HG03066 (cell line): ENCODE results near the gene DMGDH.
"Not testable (repeated sequence)": the region's sequence is repeated elsewhere in the genome, so short reads cannot be mapped to it uniquely, and the experiment has no call there.

Experiments used
- ATAC-seq: cut with Tn5 transposase; IDR thresholded peaks from one replicate; pipeline ENCODE4 v1.9.1; 2021; ENCODE audit warnings: low read depth; ENCODE audit not compliant: unreplicated experiment

Gene DMGDH

DNA sequence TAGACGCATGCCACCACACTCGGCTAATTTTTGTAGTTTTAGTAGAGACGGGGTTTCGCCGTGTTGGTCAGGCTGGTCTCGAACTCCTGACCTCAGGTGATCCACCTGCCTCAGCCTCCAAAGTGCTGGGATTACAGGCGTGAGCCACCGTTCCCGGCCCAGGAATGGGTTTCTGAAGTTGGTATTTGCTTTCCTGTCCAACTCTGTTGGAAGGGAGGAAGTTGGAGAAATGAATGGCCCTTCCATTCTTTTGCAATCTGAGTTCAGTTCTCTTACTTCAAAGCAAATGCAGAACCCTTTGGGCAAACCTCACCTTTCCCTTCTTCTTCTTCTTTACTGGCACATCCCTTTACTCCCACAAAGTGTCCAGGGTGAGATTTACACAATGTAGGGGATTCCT, 86.3 kb downstream of the DMGDH start:
- ATAC-seq, result not testable (repeated sequence)

DNA sequence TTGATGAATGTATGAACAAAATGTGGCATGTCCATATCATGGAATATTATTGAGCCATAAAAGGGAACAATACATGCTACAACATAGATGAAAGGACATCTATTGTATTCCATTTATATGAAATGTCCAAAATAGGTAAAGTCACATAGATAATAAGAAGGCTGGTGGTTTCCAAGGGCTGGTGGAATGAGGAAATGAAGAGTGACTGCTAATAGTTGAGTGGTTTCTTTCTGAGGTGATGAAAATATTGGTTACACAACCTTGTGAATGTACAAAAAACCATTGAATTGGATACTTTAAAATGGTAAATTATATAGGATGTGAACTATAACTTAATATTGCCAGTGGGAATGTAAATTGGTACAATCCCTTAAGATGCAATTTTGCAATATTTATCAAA, 89.6 kb downstream of the DMGDH start:
- no peak for ATAC-seq

DNA sequence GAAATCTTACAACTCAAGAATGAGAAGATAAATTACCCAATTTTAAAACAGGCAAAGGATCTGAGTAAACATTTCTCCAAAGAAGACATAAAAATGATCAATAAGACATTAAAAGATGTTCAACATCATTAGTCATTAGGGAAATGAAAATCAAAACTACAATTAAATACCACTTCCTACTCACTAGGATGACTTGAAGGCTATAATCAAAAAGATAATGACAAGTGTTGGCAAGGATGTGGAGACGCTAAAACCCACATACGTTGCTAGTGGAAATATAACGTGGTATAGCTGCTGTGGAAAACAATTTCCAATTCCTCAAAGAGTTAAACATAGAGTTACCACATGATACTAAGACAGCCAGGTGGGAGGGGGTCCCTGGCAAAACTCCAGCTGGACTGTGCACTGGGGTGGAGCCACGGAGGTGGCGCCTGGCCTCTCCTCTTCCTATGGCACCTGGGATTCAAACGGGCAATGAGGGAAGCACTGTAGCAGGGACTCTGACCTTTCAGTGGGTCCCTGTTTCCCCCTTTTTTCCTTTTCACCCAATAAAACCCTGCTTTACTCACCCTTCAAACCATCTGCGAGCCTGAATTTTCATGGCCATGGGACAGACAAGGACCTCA, 90.2 kb downstream of the DMGDH start:
- no peak for ATAC-seq

DNA sequence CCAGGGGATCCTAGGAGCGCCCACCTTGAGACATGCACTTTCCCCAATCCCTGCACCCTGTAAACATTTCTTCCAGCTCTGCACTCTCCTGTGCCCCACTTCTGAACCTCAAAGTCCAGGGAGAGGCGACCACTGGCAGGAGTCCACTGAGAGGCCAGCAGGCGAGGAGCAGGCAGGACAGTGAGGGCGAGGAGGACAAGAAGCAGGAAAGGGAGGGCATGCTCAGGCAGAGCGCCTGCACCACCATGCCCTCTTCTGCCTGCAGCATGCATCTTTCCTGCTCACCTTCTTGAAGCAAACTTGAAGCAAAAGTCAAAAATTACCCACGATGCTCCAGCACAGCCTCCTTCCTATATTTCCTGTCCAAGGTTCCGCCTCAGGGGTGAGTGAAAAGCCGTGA, 94.4 kb downstream of the DMGDH start:
- ATAC-seq, result no peak

DNA sequence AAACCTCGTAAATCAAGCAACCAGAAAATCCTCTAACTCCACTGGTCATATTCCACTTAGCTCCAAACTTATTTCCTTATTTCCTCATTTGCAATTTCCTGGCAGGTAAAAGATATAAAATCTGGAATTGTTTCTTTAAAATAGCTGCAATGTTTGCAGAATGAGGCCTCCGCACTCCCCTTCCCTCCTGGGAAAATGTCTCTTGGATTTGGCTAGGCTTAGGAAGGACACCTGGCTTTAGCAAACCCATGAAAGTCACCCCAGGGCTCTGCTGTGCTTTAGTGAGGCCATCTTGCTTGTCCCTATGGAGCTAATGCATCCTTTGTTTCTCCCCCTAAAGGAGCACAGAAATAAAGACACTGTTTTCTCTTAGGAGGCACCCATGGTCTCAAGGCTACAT, 94.9 kb downstream of the DMGDH start:
- ATAC-seq, result no peak

DNA sequence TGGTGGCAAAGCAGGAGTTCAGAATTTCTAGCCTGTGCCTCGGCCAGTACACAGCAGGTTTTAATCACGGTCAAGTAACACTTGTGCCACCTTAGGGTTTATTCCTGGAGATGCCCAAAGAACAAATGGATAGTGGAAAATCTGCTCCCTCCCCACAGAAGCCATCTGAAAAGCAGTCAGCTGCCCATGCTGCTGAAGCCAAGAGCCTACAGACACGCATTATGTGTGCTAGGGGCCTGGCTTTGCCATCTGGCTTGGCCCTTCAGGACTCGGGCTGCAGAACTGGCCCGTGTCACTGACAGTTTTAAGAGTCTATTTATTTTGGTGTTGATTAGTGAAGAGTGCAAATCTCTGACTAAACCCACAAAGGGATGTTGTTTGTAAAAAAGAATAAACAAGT, 95.5 kb downstream of the DMGDH start:
- no peak for ATAC-seq

DNA sequence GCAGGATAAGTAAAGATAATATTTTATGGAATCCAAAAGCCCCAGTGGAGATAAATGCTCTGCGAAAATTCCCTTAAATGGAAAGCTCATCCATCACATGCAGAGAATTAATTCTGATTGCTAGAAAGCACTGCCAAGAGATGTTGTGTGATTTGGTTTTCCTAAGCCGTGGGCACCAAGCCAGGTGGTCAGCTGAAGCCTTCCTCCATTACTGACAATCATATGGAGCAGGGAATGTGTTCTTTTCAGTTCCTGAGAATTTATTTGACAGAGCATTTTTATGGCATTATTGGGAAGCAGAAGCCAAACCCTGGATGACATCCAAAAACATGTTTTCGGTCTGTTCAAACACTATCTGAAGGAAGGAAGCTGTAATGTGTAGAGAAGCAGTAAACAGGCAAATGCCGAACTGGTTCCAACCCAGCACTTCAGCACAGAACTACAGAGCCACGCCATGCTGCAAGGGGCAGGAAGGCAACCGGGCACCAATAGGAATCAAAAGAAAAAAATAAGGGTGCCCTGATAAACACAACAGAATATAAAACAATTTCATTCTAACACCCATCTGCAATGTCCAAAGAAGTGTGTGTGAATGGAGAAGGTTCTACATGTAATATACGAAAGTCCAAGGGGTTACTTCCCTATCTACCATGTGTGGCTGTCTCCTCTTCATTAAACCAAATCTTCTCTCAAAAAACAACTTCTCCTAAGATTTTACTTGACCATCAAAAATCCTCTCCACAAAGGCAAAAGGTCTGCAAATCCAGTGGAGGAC, 96.6 kb downstream of the DMGDH start:
- ATAC-seq, result no peak

DNA sequence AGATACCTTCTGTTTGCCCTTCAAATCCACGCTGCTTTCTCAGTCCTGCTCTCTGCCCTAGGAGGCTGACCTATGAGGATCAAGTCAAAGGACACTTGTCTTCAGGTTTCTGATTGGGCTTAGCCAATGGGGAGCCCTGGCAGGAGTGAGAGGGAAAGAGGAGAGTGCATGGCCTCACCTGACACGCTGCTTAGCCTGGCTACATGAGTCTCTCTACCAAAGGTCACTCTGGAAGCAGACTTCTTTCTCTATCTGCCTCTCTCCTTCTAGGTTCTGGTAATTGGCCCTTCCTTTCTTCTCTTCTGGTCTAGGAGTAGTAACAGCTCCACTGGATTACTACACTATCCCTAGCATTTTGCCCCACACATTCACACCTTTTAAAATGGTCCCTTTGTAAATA, 97.5 kb downstream of the DMGDH start:
- no peak for ATAC-seq

DNA sequence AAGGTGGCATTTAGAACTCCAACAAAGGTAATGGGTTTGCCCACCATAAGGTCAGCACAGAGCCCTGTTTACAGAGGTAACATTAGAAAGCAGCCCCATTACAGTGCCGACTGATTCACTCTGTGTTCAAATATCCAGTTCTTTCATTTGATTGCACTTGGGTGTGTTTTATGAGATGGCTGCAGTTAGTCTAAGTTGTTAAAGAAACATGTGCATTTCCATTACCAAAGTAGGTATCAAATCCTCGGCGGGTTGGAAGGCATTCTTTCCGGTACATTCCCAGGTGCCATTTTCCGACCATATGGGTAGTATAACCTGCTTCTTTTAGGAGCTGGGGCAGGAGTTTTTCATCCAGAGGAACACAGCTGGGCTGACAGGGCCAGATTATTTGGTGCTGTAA, 100.7 kb downstream of the DMGDH start:
- no peak for ATAC-seq

DNA sequence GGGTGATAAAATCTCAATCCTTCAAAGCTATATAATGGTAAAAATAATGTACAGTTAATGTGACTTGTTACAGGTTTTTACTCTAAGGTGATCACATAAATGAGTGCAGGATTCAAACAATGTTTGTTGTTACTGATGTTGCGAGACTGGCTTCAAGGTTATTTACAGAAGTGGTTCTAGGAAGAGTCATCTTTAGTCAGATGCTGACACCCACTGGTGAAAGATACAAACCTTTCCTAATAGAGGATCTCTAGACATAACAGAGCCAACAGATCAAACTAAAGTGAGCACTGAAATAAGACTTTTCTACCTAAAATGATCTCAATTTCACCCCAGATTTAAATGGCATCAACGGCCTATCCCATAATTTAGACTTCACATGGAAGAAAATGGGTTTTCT, 104.6 kb downstream of the DMGDH start:
- ATAC-seq, result no peak

DNA sequence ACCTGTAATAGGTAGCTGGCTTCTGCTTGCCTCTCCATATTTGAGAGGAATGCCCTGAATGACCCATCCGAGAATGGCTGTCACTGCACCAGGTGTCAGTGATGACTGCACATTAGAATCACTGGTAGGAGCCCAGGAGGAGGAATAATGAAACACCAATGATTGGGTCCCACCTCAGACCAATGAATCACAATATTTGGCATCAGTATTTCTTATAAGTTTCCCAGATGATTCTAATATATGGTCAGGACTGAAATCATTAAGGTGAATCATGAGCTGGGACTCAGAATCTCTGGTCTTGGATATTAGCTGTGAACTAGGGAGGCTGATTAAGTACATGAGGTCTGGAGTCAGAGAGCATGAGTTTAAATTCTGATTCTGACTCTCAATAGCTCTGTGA, 107.7 kb downstream of the DMGDH start:
- ATAC-seq, result no peak

DNA sequence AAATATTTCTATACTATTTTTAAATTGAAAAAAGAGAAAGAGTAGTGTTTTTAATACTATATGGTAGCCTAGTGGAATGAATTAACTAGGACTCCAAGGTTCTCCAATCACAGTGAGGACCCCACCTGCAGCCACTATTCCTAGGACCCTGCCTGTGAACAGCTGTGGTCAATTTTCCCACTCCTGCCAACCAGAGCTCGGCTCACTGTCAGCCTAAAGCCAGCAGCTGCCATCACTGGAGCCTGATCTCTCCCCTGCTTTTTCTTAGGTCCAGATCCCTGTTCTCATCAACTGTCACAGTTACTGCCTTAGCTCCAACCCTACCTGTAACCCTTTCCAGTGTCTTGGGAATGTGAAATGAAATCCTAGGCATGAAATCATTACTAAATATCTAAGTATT, 109.7 kb downstream of the DMGDH start:
- no peak for ATAC-seq

DNA sequence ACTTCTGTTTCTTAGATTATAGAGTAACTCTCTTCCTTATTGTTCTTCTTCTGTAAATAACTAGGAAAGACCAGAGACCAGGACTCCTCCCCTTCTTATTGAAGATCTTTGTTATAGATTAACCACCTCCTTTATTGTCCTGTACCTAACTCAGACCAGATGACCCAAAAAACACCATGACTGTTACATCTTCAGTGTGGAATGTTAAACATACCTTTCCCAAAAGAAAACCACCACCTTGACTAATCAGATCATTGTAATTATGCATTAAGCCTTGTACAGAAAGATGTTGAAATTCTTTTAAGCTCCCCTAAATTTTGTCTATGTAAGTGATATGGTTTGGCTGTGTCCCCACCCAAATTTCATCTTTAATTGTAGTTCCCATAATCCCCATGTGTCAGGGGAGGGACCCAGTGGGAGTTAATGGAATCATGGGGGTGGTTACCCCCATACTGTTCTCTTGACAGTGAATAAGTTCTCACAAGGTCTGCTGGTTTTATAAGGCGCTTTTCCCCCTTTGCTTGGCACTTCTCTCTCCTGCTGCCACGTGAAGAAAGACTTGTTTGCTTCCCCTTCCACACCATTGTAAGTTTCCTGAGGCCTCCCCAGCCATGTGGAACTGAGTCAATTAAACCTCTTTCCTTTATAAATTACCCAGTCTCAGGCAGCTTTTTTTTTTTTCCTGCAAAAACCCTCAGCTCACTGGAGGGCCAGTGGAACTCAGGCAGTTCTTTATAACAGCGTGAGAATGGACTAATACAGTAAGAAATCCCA, 110.6 kb downstream of the DMGDH start:
- ATAC-seq, result no peak

DNA sequence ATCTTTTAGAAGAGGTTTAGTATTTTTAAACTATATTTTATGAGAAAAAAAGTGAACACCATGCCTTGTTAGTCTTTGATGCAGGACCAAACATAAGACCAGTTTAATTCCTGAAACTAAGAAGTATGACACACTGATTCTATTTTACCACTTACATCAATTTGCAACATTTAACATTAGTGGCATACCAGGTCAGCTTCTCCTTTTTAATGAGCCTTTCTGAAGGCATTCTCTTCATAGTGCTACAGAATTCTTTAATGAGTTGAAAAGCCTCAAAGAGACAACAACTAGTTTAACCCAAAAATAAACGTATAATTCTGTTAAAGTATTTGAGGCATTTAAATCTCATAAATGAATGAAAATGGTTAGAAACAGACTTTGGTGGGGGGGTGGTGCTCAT, 112.6 kb downstream of the DMGDH start:
- no peak for ATAC-seq

DNA sequence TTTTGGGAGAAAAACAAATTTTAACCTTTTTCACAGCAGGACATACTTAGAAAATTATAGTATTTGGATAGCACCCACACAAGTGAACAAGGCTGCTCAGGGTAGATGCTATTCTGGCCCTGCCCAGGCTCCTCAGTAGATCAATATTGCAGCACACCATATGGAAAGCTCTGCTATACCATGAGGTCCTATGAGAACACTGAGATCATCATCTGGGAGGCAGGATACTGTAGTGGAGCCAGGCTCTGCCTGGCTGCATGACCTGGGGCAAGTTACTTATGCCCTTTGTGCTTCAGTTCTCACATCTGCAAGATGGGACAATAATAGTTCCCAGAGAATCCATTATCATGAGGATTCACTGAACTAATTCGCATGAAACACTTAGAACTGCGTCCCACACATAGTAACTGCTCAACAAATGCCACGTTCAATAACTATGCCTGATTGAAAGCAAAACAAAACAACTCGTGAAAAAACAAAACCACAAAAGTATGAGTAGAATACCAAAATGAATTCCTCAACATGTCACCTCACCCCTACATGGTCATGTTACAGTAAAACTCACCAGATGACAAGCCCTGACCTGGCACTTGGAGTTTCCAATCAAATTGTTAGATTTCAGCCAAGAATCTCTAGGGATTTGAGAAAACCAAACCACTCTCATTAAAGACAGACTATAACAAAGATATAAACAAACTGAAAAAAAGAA, 116.2 kb downstream of the DMGDH start:
- ATAC-seq, result no peak
